ENCODE measurements around the gene ME2. TPM values are rescaled to one million over a fixed set of nuclear protein-coding genes. Genes with fewer than 3 reads are reported as not detected.
"Not testable (repeated sequence)": the region's sequence is repeated elsewhere in the genome, so short reads cannot be mapped to it uniquely, and the experiment has no call there.

ME2 gene
- total RNA-seq, 1 experiment from 2014 or later: 49.0 TPM

- ATAC-seq (no peak), DNase-seq (ENCODE audit: low read depth, low spot score) (no peak)
- H3K79me2 ChIP-seq (ENCODE audit: insufficient read depth, low read length): no peaks in the 10 kb centered on the region
- POLR2A ChIA-PET: no interaction called here
- no peaks in the 10 kb centered on the region for H3K9me2 ChIP-seq (ENCODE audit: insufficient read depth)
- BruUV-seq (replicated peaks): no TSS peak
- RAD21 ChIA-PET (ENCODE audit: low non-redundant PET in 1 of 2, low total read pairs in 2 of 2, uncharacterized antibody in 2 of 2, unreplicated experiment in 2 of 2): no interaction called here
- H4K20me1 ChIP-seq (ENCODE audit: insufficient read depth): no peaks in the 10 kb centered on the region
- no peaks in the 10 kb centered on the region for H3K9me3 ChIP-seq (ENCODE audit: control insufficient read depth in 1 of 2, insufficient read depth in 1 of 2, low read depth in 1 of 2, low read length in 2 of 2)
- no peak overlapping the region for H2AFZ ChIP-seq (ENCODE audit: low read depth, low read length, poor library complexity, severe bottlenecking)
- TF ChIP-seq ZFX (IDR thresholded peaks at IDR 0.05): no peak
- no peak for TF ChIP-seq EGR1 (IDR thresholded peaks at IDR 0.05; ENCODE audit: low read depth)
- TF ChIP-seq RAD21 (IDR thresholded peaks at IDR 0.05; ENCODE audit: low read depth): no peak
- TF ChIP-seq SIN3A (IDR thresholded peaks at IDR 0.05; ENCODE audit: low read depth): no peak
- no peak for TF ChIP-seq ATF3 (IDR thresholded peaks at IDR 0.05)
- no peak for TF ChIP-seq POLR2AphosphoS5 (IDR thresholded peaks at IDR 0.05; ENCODE audit: low read depth, low read length)
- no peak for TF ChIP-seq YY1 (IDR thresholded peaks at IDR 0.05; ENCODE audit: extremely low read depth, insufficient replicate concordance, low read depth, low read length)
- no peak for TF ChIP-seq SP1 (IDR thresholded peaks at IDR 0.05; ENCODE audit: low read depth)
- no peak for TF ChIP-seq EZH2phosphoT487 (IDR thresholded peaks at IDR 0.05; ENCODE audit: borderline replicate concordance)
- no peak overlapping the region for H3K4me2 ChIP-seq (ENCODE audit: low read length)
- H3K4me3 ChIP-seq (replicated peaks in 1 of 2; ENCODE audit: low read depth in 1 of 2, low read length in 2 of 2): no peak overlapping the region
- H3K36me3 ChIP-seq (ENCODE audit: control insufficient read depth in 1 of 2, insufficient read depth in 2 of 2, low read length in 2 of 2): no peaks in the 10 kb centered on the region
- CTCF ChIA-PET: no interaction called here
- H3K27ac ChIP-seq (ENCODE audit: low read depth, low read length): no peak overlapping the region
- no peaks in the 10 kb centered on the region for H3K27me3 ChIP-seq (ENCODE audit: insufficient read depth, low read length)
- no peak overlapping the region for H3K9ac ChIP-seq (ENCODE audit: low read length)
- intact Hi-C loops (cut with micrococcal nuclease): no loop called here
- peaks cover 9 to 16% of the 10 kb centered on the region in 2 experiments for H3K4me1 ChIP-seq (ENCODE audit: control insufficient read depth in 1 of 2, insufficient read depth in 2 of 2, low read length in 2 of 2)
Measured at GRCh38 chr18:50832754-50833153, 46.2 kb upstream of the ME2 start.

DNA sequence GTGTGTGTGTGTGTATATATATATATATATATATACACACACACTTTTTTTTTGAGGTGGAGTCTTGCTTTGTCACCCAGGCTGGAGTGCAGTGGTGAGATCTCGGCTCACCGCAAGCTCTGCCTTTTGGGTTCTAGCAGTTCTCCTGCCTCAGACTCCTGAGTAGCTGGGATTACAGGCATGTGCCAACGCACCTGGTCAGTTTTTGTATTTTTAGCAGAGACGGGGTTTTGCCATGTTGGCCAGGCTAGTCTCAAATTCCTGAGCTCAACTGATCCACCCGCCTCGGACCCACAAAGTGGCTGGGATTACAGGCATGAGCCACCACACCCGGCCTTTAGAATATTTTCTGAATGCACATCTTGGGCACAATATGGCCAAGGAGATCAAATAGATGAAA lies 45.4 kb upstream of the ME2 start:
- intact Hi-C loops (cut with micrococcal nuclease); H3K4me2 ChIP-seq (ENCODE audit: low read length); H3K36me3 ChIP-seq (ENCODE audit: control insufficient read depth in 1 of 2, insufficient read depth in 2 of 2, low read length in 2 of 2); H3K9ac ChIP-seq (ENCODE audit: low read length); ATAC-seq; H3K27ac ChIP-seq (ENCODE audit: low read depth, low read length); H2AFZ ChIP-seq (ENCODE audit: low read depth, low read length, poor library complexity, severe bottlenecking); BruUV-seq (replicated peaks); H3K79me2 ChIP-seq (ENCODE audit: insufficient read depth, low read length); H3K9me2 ChIP-seq (ENCODE audit: insufficient read depth); H3K27me3 ChIP-seq (ENCODE audit: insufficient read depth, low read length); POLR2A ChIA-PET; H4K20me1 ChIP-seq (ENCODE audit: insufficient read depth); H3K4me3 ChIP-seq (replicated peaks in 1 of 2; ENCODE audit: low read depth in 1 of 2, low read length in 2 of 2); DNase-seq (ENCODE audit: low read depth, low spot score); H3K9me3 ChIP-seq (ENCODE audit: control insufficient read depth in 1 of 2, insufficient read depth in 1 of 2, low read depth in 1 of 2, low read length in 2 of 2): not testable (repeated sequence)
- ChIA-PET CTCF (interaction anchor here (1.8 kb wide), 1 partner anchor 14 kb away, joined by 5 read pairs; the partner anchor contains the start of gene MRO), RAD21 (ENCODE audit: low non-redundant PET in 1 of 2, low total read pairs in 2 of 2, uncharacterized antibody in 2 of 2, unreplicated experiment in 2 of 2) (interaction anchor here in 1 of 2 experiments (0.8 kb wide), 1 partner anchor 26 kb away, joined by 5 read pairs; no protein-coding TSS in a partner anchor)
- H3K4me1 ChIP-seq (ENCODE audit: control insufficient read depth in 1 of 2, insufficient read depth in 2 of 2, low read length in 2 of 2): peaks cover 9 to 24% of the 10 kb centered on the region in 2 experiments

Data from HCT116 (cell line).